Natural killer cell (primary cell): ENCODE results near the gene UIMC1. TPM values are rescaled to one million over a fixed set of nuclear protein-coding genes. Genes with fewer than 3 reads are reported as not detected.

Experiments
- ATAC-seq, 3 donors: fragments of 150-1000 bp in 2 of 3; fragments of 200-7000 bp in 1 of 3; cut with Tn5 transposase; 1 replicate in 1 of 3; 2 replicates in 2 of 3; pipeline ENCODE4 v1.10.0; 2021; ENCODE audit warnings: mild to moderate bottlenecking in 2 of 3, moderate library complexity in 2 of 3
- DNase-seq, 2 donors: peaks; one replicate each; pipeline versions ENCODE4 v3.0.0 to v3.0.0-alpha.2; 2013 to 2021; ENCODE audit warnings: mixed read lengths in 1 of 2
- H3K27ac ChIP-seq: one replicate; pipeline ENCODE4 v1.5.1; 2013; ENCODE audit warnings: mild to moderate bottlenecking, low read length
- H3K27me3 ChIP-seq: one replicate; pipeline ENCODE4 v1.6.1; 2013; ENCODE audit warnings: low read length; ENCODE audit not compliant: control insufficient read depth, insufficient read depth
- H3K36me3 ChIP-seq: one replicate; pipeline ENCODE4 v1.6.1; 2013; ENCODE audit warnings: low read length; ENCODE audit not compliant: control insufficient read depth, insufficient read depth
- H3K4me1 ChIP-seq: one replicate; pipeline ENCODE4 v1.6.1; 2013; ENCODE audit warnings: low read length; ENCODE audit not compliant: control insufficient read depth, insufficient read depth
- H3K4me3 ChIP-seq: one replicate; pipeline ENCODE4 v1.5.1; 2013; ENCODE audit warnings: low read length
- H3K9me3 ChIP-seq: one replicate; pipeline ENCODE4 v1.6.1; 2013; ENCODE audit warnings: low read length; ENCODE audit not compliant: control insufficient read depth, insufficient read depth
- H3K27ac Mint-ChIP-seq, 2 donors: one replicate each; pipeline ENCODE4 v1.8.0; 2022; ENCODE audit warnings: mild to moderate bottlenecking in 2 of 2, mixed read lengths in 2 of 2, moderate library complexity in 1 of 2
- H3K27me3 Mint-ChIP-seq, 2 donors: one replicate each; pipeline ENCODE4 v1.8.0; 2022; ENCODE audit warnings: low read depth in 2 of 2, mixed read lengths in 2 of 2
- H3K36me3 Mint-ChIP-seq: one replicate; pipeline ENCODE4 v1.8.0; 2022; ENCODE audit warnings: mixed read lengths
- H3K4me1 Mint-ChIP-seq, 2 donors: one replicate each; pipeline ENCODE4 v1.8.0; 2022; ENCODE audit warnings: mixed read lengths in 2 of 2
- H3K4me3 Mint-ChIP-seq: one replicate; pipeline ENCODE4 v1.8.0; 2022; ENCODE audit warnings: mild to moderate bottlenecking, moderate library complexity, mixed read lengths
- H3K9me3 Mint-ChIP-seq, 2 donors: one replicate each; pipeline ENCODE4 v1.8.0; 2022; ENCODE audit warnings: mixed read lengths in 2 of 2
- CTCF ChIP-seq: fragments of 200-600 bp; IDR thresholded peaks from one replicate; pipeline ENCODE4 v1.8.0; 2022; ENCODE audit warnings: antibody characterized with exemption
- WGBS: methylation state at CpG from one replicate; pipeline ENCODE4 v1.1.7; 2013; ENCODE audit warnings: missing lambda C conversion rate; ENCODE audit not compliant: insufficient coverage; 5-methylcytosine and 5-hydroxymethylcytosine counted together
- intact Hi-C: fragments of 100-400 bp; cut with micrococcal nuclease; formaldehyde crosslinking; loops from one replicate; pipeline ENCODE4 v1.14.2; 2022
- total RNA-seq, 4 donors: library from RNA; stranded (reverse); fragments of 120-200 nt in 1 of 4; gene quantifications; one replicate each; pipeline versions ENCODE4 v1.2.3 to v1.2.4, GENCODE V29; 2013 to 2022

The UIMC1 gene
- total RNA-seq, 3 donors from 2014 or later (not counting 1 experiment from before 2014, with no cell fraction given) = 55.1 to 75.7 (median 57.3) TPM

- TF ChIP-seq CTCF = no peak
- H3K27ac Mint-ChIP-seq = no peak overlapping the region
- H3K27ac ChIP-seq = no peak overlapping the region
- no peaks in the 10 kb centered on the region for H3K4me1 Mint-ChIP-seq
- H3K27me3 ChIP-seq = no peaks in the 10 kb centered on the region
- 85% methylated on average over 28 of the region's 28 CpGs for WGBS
- H3K4me1 ChIP-seq = no peaks in the 10 kb centered on the region
- no peak for DNase-seq
- H3K27me3 Mint-ChIP-seq = peaks cover 4 to 17% of the 10 kb centered on the region in 2 donors
- H3K9me3 Mint-ChIP-seq = no peaks in the 10 kb centered on the region
- intact Hi-C loops = no loop called here
- ATAC-seq = no peak
- H3K9me3 ChIP-seq = no peaks in the 10 kb centered on the region
- H3K4me3 Mint-ChIP-seq = no peak overlapping the region
- H3K4me3 ChIP-seq = no peak overlapping the region
- H3K36me3 Mint-ChIP-seq = no peaks in the 10 kb centered on the region
- H3K36me3 ChIP-seq = no peaks in the 10 kb centered on the region
Observed at GRCh38 chr5:176887252-176887849, 119.2 kb downstream of the UIMC1 start.

GRCh38 chr5:176886336-176887251 is 120.0 kb downstream of the UIMC1 start:
- Histone ChIP-seq H3K4me1 (no peaks in the 10 kb centered on the region), H3K27ac (no peak overlapping the region), H3K4me3 (no peak overlapping the region), H3K27me3 (no peaks in the 10 kb centered on the region), H3K9me3 (no peaks in the 10 kb centered on the region), H3K36me3 (no peaks in the 10 kb centered on the region)
- H3K27me3 Mint-ChIP-seq = peaks cover 2 to 12% of the 10 kb centered on the region in 2 donors
- DNase-seq = no peak
- no peak for TF ChIP-seq CTCF
- no peak for ATAC-seq
- no peaks in the 10 kb centered on the region for H3K9me3 Mint-ChIP-seq
- no peaks in the 10 kb centered on the region for H3K36me3 Mint-ChIP-seq
- H3K4me1 Mint-ChIP-seq = no peaks in the 10 kb centered on the region
- H3K4me3 Mint-ChIP-seq = no peak overlapping the region
- 91% methylated on average over 13 of the region's 13 CpGs for WGBS
- intact Hi-C loops = no loop called here
- H3K27ac Mint-ChIP-seq = no peak overlapping the region

- TF ChIP-seq CTCF = no peak
- Mint-ChIP-seq H3K27ac (no peak overlapping the region), H3K4me1 (no peaks in the 10 kb centered on the region), H3K4me3 (no peak overlapping the region), H3K9me3 (no peaks in the 10 kb centered on the region), H3K36me3 (no peaks in the 10 kb centered on the region), H3K27me3 (peaks cover 0 to 7% of the 10 kb centered on the region in 2 donors)
- Histone ChIP-seq H3K36me3 (no peaks in the 10 kb centered on the region), H3K27ac (no peak overlapping the region), H3K9me3 (no peaks in the 10 kb centered on the region), H3K4me1 (no peaks in the 10 kb centered on the region), H3K27me3 (no peaks in the 10 kb centered on the region), H3K4me3 (no peak overlapping the region)
- intact Hi-C loops = no loop called here
- 90% methylated on average over 4 of the region's 4 CpGs for WGBS
- ATAC-seq (no peak), DNase-seq (no peak)
Observed at GRCh38 chr5:176884571-176884890, 122.0 kb downstream of the UIMC1 start.
